IPS DF 6.9 (cell line): ENCODE data around the gene DENND4A.

Experiments used
- DNase-seq: peaks from one replicate; pipeline ENCODE4 v3.0.0-alpha.2; 2013; ENCODE audit warnings: low read depth, low spot score
- H3K27ac ChIP-seq: one replicate; pipeline ENCODE4 v1.5.1; 2013; ENCODE audit warnings: low read length, control low read depth
- H3K27me3 ChIP-seq: 2 replicates; pipeline ENCODE4 v1.6.1; 2013; ENCODE audit warnings: mild to moderate bottlenecking, low read length; ENCODE audit not compliant: control insufficient read depth, insufficient read depth
- H3K36me3 ChIP-seq: 2 replicates; pipeline ENCODE4 v1.6.1; 2013; ENCODE audit warnings: low read length; ENCODE audit not compliant: control insufficient read depth, insufficient read depth
- H3K4me1 ChIP-seq: 2 replicates; pipeline ENCODE4 v1.6.1; 2013; ENCODE audit warnings: low read length; ENCODE audit not compliant: control insufficient read depth, insufficient read depth
- H3K4me3 ChIP-seq: 2 replicates; pipeline ENCODE4 v1.5.1; 2013; ENCODE audit warnings: mild to moderate bottlenecking, low read length
- H3K9me3 ChIP-seq: 2 replicates; pipeline ENCODE4 v1.6.1; 2013; ENCODE audit warnings: low read length, inconsistent platforms; ENCODE audit not compliant: control insufficient read depth, insufficient read depth
- WGBS: extraction: QIAGEN DNeasy Blood & Tissue Kit; methylation state at CpG from one replicate; pipeline ENCODE4 v1.1.7; 2013; ENCODE audit warnings: mixed read lengths, missing lambda C conversion rate; ENCODE audit not compliant: insufficient read length, insufficient coverage; 5-methylcytosine and 5-hydroxymethylcytosine counted together

The DENND4A gene

DNA sequence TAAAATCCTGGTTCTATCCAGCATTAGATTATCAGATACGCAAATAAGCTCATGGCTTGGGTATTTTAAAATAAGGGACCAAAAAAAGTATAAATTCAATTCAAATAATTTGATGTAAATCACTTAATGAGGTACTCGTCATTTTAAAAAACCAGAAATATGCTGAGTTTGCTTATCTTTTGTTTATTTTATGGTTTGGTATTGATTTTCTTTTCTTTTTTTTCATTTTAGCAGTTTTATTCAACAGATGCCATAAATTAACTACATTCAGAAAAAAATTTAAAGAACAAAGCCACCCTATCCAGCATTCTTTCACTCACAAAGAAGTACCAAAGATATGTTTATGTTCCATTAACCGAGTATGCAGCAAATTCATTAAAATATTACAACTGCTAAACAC, 22.6 kb downstream of the DENND4A start:
- Histone ChIP-seq H3K4me1 (no peaks in the 10 kb centered on the region), H3K4me3 (no peak overlapping the region), H3K27ac (no peak overlapping the region)

GRCh38 chr15:65767895-65768294, 24.2 kb downstream of the DENND4A start:
- H3K36me3 ChIP-seq: no peaks in the 10 kb centered on the region
- no peak for DNase-seq
- no peaks in the 10 kb centered on the region for H3K4me1 ChIP-seq
- H3K27me3 ChIP-seq: no peaks in the 10 kb centered on the region
- H3K27ac ChIP-seq: no peak overlapping the region
- WGBS: no CpG with 5 or more reads among the region's 8 CpGs
- no peak overlapping the region for H3K4me3 ChIP-seq
- H3K9me3 ChIP-seq: no peaks in the 10 kb centered on the region

More for the DNA sequence above, 22.6 kb downstream of the DENND4A start:
- H3K36me3 ChIP-seq: no peaks in the 10 kb centered on the region
- H3K9me3 ChIP-seq: no peaks in the 10 kb centered on the region
- WGBS: no CpG with 5 or more reads among the region's 3 CpGs
- H3K27me3 ChIP-seq: no peaks in the 10 kb centered on the region
- DNase-seq: no peak

- Histone ChIP-seq H3K9me3 (no peaks in the 10 kb centered on the region), H3K27ac (no peak overlapping the region), H3K4me1 (no peaks in the 10 kb centered on the region), H3K27me3 (no peaks in the 10 kb centered on the region), H3K36me3 (no peaks in the 10 kb centered on the region), H3K4me3 (no peak overlapping the region)
- no peak for DNase-seq
Measured at GRCh38 chr15:65767264-65767595, 24.9 kb downstream of the DENND4A start.

GRCh38 chr15:65766422-65767263, 25.4 kb downstream of the DENND4A start:
- Histone ChIP-seq H3K27ac (no peak overlapping the region), H3K27me3 (no peaks in the 10 kb centered on the region), H3K4me3 (no peak overlapping the region), H3K4me1 (no peaks in the 10 kb centered on the region), H3K36me3 (no peaks in the 10 kb centered on the region), H3K9me3 (no peaks in the 10 kb centered on the region)
- DNase-seq: no peak
- no CpG with 5 or more reads among the region's 3 CpGs for whole genome bisulfite sequencing

GRCh38 chr15:65765106-65765505, 27.0 kb downstream of the DENND4A start:
- no peak for DNase-seq
- H3K4me3 ChIP-seq: no peak overlapping the region
- no peaks in the 10 kb centered on the region for H3K9me3 ChIP-seq
- H3K4me1 ChIP-seq: no peaks in the 10 kb centered on the region
- no peaks in the 10 kb centered on the region for H3K36me3 ChIP-seq
- no CpG with 5 or more reads among the region's 2 CpGs for WGBS
- no peaks in the 10 kb centered on the region for H3K27me3 ChIP-seq
- H3K27ac ChIP-seq: no peak overlapping the region

- no peak for DNase-seq
- Histone ChIP-seq H3K27me3 (no peaks in the 10 kb centered on the region), H3K4me3 (no peak overlapping the region), H3K27ac (no peak overlapping the region), H3K4me1 (no peaks in the 10 kb centered on the region), H3K9me3 (no peaks in the 10 kb centered on the region), H3K36me3 (no peaks in the 10 kb centered on the region)
- WGBS: no CpG with 5 or more reads among the region's 5 CpGs
Measured at GRCh38 chr15:65762914-65763787, 28.9 kb downstream of the DENND4A start.

- no peak for DNase-seq
Measured at GRCh38 chr15:65762399-65762798, 29.7 kb downstream of the DENND4A start.

DNA sequence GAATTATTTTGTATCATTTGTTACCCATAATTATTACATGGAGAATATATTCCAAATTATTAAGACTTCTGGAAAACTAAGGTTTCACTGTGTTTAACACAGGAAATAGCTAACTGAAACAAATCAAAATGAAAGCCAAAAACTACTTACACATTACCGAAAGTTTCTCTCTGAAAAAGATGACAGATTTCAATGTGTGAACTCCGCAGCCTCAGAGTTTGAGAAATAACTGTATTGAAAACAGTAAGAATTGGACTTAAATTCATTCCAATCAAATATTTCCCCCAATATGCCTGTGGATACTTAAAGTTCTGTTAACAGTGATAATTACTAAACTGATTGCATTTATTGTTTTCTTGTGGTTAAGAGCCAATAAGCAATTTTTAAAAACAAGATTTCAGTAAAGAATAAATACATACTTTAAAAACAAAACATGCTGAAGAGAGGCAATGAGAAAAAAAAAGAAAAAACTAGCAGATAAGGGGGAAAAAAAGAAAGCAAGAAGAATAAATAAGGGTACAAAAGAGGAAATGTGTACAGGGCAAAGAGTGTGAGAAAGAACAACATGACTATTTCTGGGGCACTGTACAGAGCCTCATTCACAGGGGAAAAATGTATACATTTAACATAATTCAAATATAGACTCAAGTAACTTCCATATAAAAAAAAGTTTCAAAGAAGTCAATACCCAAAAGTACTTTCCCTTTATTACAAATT, 30.7 kb downstream of the DENND4A start:
- no peaks in the 10 kb centered on the region for H3K4me1 ChIP-seq
- WGBS: no CpG with 5 or more reads among the region's 2 CpGs
- no peaks in the 10 kb centered on the region for H3K27me3 ChIP-seq
- no peaks in the 10 kb centered on the region for H3K36me3 ChIP-seq
- H3K27ac ChIP-seq: no peak overlapping the region
- DNase-seq: no peak
- H3K4me3 ChIP-seq: no peak overlapping the region
- no peaks in the 10 kb centered on the region for H3K9me3 ChIP-seq

More at GRCh38 chr15:65762399-65762798, 29.7 kb downstream of the DENND4A start:
- Histone ChIP-seq H3K9me3 (no peaks in the 10 kb centered on the region), H3K4me3 (no peak overlapping the region), H3K36me3 (no peaks in the 10 kb centered on the region), H3K27me3 (no peaks in the 10 kb centered on the region), H3K27ac (no peak overlapping the region), H3K4me1 (no peaks in the 10 kb centered on the region)
- 100% methylated on average over 1 of the region's 3 CpGs for WGBS

GRCh38 chr15:65759441-65759840, 32.7 kb downstream of the DENND4A start:
- WGBS: no CpG with 5 or more reads among the region's 5 CpGs
- Histone ChIP-seq H3K4me3 (no peak overlapping the region), H3K9me3 (no peaks in the 10 kb centered on the region), H3K36me3 (no peaks in the 10 kb centered on the region), H3K27ac (no peak overlapping the region), H3K27me3 (no peaks in the 10 kb centered on the region), H3K4me1 (no peaks in the 10 kb centered on the region)
- no peak for DNase-seq

- Histone ChIP-seq H3K4me1 (no peaks in the 10 kb centered on the region), H3K36me3 (no peaks in the 10 kb centered on the region), H3K9me3 (no peaks in the 10 kb centered on the region), H3K27ac (no peak overlapping the region), H3K27me3 (no peaks in the 10 kb centered on the region), H3K4me3 (no peak overlapping the region)
- DNase-seq: no peak
- WGBS: no CpG with 5 or more reads among the region's 5 CpGs
Measured at GRCh38 chr15:65758242-65758641, 33.9 kb downstream of the DENND4A start.
